Activated naive CD4-positive, alpha-beta T cell (primary cell): Measurements from ENCODE around the gene MRTFA.
"Not testable (repeated sequence)": the region's sequence is repeated elsewhere in the genome, so short reads cannot be mapped to it uniquely, and the experiment has no call there.

Source experiments
- DNase-seq, 4 experiments: peaks; one replicate each; lab custom pipeline; 2025; lab: John Stamatoyannopoulos, UW

The MRTFA gene

GRCh38 chr22:40659166-40659565, 22.6 kb upstream of the MRTFA start:
- no peak for DNase-seq

DNA sequence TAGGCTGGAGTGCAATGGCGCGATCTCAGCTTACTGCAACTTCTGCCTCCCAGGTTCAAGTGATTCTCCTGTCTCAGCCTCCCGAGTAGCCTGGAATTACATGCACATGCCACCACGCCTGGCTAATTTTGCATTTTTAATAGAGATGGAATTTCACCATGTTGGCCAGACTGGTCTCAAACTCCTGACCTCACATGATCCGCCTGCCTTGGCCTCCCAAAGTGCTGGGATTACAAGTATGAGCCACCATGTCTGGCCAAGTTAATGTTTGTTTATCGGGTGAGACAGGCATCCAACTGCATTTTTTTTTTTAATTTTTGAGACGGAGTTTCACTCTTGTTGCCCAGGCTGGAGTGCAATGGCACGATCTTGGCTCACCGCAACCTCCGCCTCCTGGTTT, 20.1 kb upstream of the MRTFA start:
- DNase-seq, result not testable (repeated sequence)

GRCh38 chr22:40655941-40656340, 19.4 kb upstream of the MRTFA start:
- not testable (repeated sequence) for DNase-seq

GRCh38 chr22:40654522-40655167, 18.1 kb upstream of the MRTFA start:
- no peak for DNase-seq

DNA sequence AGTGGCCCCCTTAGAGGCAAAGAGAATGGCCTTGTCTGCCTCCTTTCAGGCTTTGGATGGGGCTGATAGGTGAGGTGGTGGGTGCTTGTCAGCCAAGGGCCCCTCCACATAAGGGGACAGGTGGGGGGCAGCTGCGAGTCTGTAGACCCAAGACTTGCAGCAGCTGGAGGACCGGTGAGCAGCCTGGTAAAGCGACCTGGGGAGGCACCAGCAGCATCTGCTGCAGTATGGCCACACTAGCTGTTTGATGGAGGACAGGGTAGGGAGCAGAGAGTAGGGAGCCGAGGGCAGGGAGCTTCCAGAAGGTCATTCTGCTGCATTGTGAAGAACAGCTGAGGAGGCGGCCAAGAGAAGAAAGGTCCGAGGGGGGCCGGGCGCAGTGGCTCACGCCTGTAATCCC, 16.8 kb upstream of the MRTFA start:
- DNase-seq, result no peak

- peak in 3 of 4 experiments; percentile 23 to 33 (median 27) for DNase-seq
Measured at GRCh38 chr22:40651563-40652501, 15.3 kb upstream of the MRTFA start.

DNA sequence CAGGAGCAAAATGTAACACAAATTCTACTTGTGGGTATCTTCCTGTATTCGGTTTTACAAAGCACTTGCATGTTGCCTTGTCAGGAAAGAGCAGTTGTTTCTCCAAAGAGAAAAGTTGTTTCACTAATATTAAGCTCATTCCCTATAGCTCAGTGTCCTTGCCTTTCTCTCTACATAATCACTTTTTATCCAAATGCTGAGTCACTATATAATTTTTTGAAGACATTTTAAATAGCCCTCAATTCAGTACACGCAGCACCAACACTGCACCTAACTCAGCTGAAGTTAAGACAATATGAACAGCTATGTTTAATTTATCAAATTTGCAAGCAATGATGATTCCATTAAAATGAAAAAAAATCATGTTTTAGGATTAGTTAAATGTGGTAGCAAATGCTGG, 14.5 kb upstream of the MRTFA start:
- DNase-seq, result no peak

DNA sequence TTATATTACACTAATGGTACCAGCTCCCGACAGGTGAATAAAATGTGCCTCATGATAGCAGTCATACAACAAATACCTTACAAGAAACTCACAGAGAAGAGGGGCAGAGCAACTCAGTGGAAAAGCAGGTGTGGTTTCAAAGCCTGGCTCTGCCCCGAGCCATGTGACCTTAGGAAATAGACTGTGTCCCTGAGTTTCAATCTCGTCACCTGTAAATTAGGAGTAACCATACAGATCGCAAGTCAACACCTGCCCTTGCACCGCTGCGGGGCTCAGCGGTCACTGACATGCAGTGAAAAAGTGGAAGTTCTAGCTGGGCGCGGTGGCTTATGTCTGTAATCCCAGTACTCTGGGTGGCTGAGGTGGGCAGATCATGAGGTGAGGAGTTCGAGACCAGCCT, 11.9 kb upstream of the MRTFA start:
- no peak for DNase-seq

- DNase-seq, result no peak
Measured at GRCh38 chr22:40645579-40646197, 9.2 kb upstream of the MRTFA start.

- no peak for DNase-seq
Measured at GRCh38 chr22:40642316-40642715, 5.8 kb upstream of the MRTFA start.

- no peak for DNase-seq
Measured at GRCh38 chr22:40641269-40641668, 4.8 kb upstream of the MRTFA start.

- no peak for DNase-seq
Measured at GRCh38 chr22:40638261-40638660, 1.7 kb upstream of the MRTFA start.

- peak; percentile 38 to 64 (median 52) for DNase-seq
Measured at GRCh38 chr22:40637183-40638150, 948 bp upstream of the MRTFA start.

- no peak for DNase-seq
Measured at GRCh38 chr22:40635940-40636379, 559 bp downstream of the MRTFA start.

DNA sequence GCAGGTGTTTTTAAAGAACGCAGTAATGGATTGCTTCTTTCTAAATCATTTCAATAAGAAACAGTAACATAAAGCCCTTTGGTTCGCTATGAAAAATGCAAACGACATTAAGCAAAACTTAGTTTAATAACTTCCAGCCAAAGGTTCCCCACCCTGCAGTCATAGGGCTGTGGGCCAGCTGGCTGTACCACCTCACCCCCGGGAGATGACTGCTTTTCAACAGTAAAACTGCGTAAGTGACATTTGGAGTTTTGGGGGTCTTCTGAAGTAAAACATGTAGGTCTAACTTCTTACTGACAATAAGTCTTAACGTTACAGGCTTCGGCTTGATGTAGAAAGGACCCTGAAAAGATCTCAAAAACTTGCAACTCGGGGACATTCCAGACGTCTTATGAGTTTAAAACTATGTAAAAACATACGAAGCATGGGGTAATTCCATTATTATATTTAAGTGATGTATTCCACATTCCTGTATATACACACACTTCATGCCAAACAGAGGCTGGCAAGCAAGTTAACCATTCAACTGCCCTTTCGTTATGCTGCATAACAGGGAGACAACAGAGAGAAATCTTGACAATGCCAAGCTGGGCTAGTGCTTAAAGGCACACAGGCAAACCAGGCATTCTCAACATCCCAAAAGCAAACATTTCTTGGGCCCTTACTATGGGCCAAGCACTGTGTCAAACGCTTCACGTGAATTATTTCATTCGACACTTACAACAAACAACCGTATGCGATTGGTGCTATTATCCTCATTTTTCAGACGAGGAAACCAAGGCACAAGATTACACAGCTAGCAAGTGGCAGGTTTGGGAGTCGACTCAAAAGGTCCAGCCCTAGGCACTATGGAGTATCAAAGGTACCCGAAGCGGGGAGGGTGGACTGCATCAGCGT, 1.2 kb downstream of the MRTFA start:
- no peak for DNase-seq

GRCh38 chr22:40634119-40634903, 2.2 kb downstream of the MRTFA start:
- DNase-seq, result no peak

GRCh38 chr22:40633036-40633435, 3.5 kb downstream of the MRTFA start:
- DNase-seq, result no peak

- no peak for DNase-seq
Measured at GRCh38 chr22:40631925-40632324, 4.6 kb downstream of the MRTFA start.

GRCh38 chr22:40628354-40629042, 8.0 kb downstream of the MRTFA start:
- DNase-seq, result no peak
